Heart right ventricle (tissue), 16 donors: ENCODE measurements around the gene SLC17A9. TPM values are rescaled to one million over a fixed set of nuclear protein-coding genes. Genes with fewer than 3 reads are reported as not detected.

Experiments
- ATAC-seq, 8 donors: fragments of 200-7000 bp; cut with Tn5 transposase; one replicate each; pipeline ENCODE4 v1.9.1; 2020; ENCODE audit warnings: mild to moderate bottlenecking in 8 of 8, moderate library complexity in 8 of 8, moderate number of reproducible peaks in 1 of 8
- DNase-seq, 2 donors: peaks; one replicate each; pipeline ENCODE4 v3.0.0-alpha.2; 2020
- H3K27ac ChIP-seq, 10 donors: fragments of 200-600 bp; sonication (generic) in 2 of 10; one replicate each; pipeline versions ENCODE4 v1.5.0 to v1.8.0; 2020 to 2022; ENCODE audit warnings: mild to moderate bottlenecking in 3 of 10
- H3K27me3 ChIP-seq, 7 donors: fragments of 200-600 bp; one replicate each; pipeline ENCODE4 v1.8.0; 2021 to 2022; ENCODE audit warnings: mild to moderate bottlenecking in 2 of 7
- H3K36me3 ChIP-seq, 9 donors: fragments of 200-600 bp; sonication (generic) in 1 of 9; one replicate each; pipeline versions ENCODE4 v1.5.0 to v1.8.0; 2020 to 2022; ENCODE audit warnings: mild to moderate bottlenecking in 2 of 9
- H3K4me1 ChIP-seq, 9 donors: fragments of 200-600 bp; sonication (generic) in 1 of 9; one replicate each; pipeline versions ENCODE4 v1.5.0 to v1.8.0; 2020 to 2022; ENCODE audit warnings: mild to moderate bottlenecking in 4 of 9
- H3K4me3 ChIP-seq, 10 donors: fragments of 200-600 bp; sonication (generic) in 2 of 10; one replicate each; pipeline versions ENCODE4 v1.5.0 to v1.8.0; 2020 to 2022; ENCODE audit warnings: mild to moderate bottlenecking in 7 of 10, moderate library complexity in 2 of 10
- H3K9me3 ChIP-seq, 11 donors: fragments of 200-600 bp in 10 of 11; sonication (generic) in 2 of 11; one replicate each; pipeline versions ENCODE4 v1.5.0 to v1.8.0; 2013 to 2022; ENCODE audit warnings: mild to moderate bottlenecking in 2 of 11, control low read depth in 1 of 11, moderate library complexity in 1 of 11
- WGBS, 2 donors: extraction: QIAGEN DNeasy Blood & Tissue Kit; methylation state at CpG; one replicate each; pipeline ENCODE4 v1.1.7; 2013; ENCODE audit warnings: inconsistent platforms in 1 of 2; 5-methylcytosine and 5-hydroxymethylcytosine counted together
- intact Hi-C, 10 donors: fragments of 100-400 bp; cut with DNase I; formaldehyde crosslinking; loops; one replicate each; pipeline versions ENCODE4 v1.11.1 to v1.14.2; 2022
- polyA plus RNA-seq, 2 donors: library from polyadenylated mRNA; stranded (reverse); fragments of 200-250 nt; gene quantifications; one replicate each; pipeline ENCODE4 v1.2.3, GENCODE V29; 2013
- total RNA-seq, 10 donors: library from RNA; stranded (reverse); fragmentation: NEBNext Ultra II Directional in 3 of 10; extraction: Animal tissue kit (Norgen Biotek cat#: 25700) in 3 of 10; gene quantifications; one replicate each; pipeline versions ENCODE4 v1.2.1 to v1.2.4, GENCODE V29; 2021 to 2023
- TF ChIP-seq, protein P1 (sequence below), 9 donors: fragments of 200-600 bp; sonication (generic) in 2 of 9; IDR thresholded peaks; one replicate each; pipeline versions ENCODE4 v1.5.0 to v1.8.0; 2021 to 2022; ENCODE audit warnings: antibody characterized with exemption in 9 of 9, mild to moderate bottlenecking in 5 of 9, moderate library complexity in 1 of 9
- donor health status: Arrhythmogenic right ventricular cardiomyopathy.
- donor health status: ischemic (EF 13 %, LVEDD 7.1; RV severe dilation, severe dysfunction).
- donor health status: healthy with polysubstance abuse.
- donor health status: DM: no; HTN: yes; CAD: no.
- donor health status: DM: no; HTN: no; CAD: no.
- donor health status: ischemic (EF 25% LVEDD 6.9; RV normal size, moderate dysfunction).
- donor health status: ischemic (EF 25% LVEDD 5.7; RV mildly dilated, moderate dysfunction).
- donor health status: healthy.
- donor health status: DM: yes; HTN: yes; CAD: no.
- donor health status: Ischemic cardiomyopathy.
- donor health status: ischemic (EF 35%, LVEDD 5.7; RV mildly dilated, moderate dysfunction).
- donor health status: nonischemic (EF 11% LVEDD 7.7; RV severe dilation, severe dysfunction).
- donor health status: DM: yes; HTN: yes; CAD: no.
- donor health status: PGD.
- donor health status: ischemic (EF 29% LVEDD 5.4; RV normal size, mild dysfunction).
- donor health status: nonischemic (EF 23%, LVEDD 6.1; RV moderate dilation, normal function).

The SLC17A9 gene
- total and polyA plus RNA-seq, 12 donors, result 0.19 to 8.3 (median 1.0) TPM

DNA sequence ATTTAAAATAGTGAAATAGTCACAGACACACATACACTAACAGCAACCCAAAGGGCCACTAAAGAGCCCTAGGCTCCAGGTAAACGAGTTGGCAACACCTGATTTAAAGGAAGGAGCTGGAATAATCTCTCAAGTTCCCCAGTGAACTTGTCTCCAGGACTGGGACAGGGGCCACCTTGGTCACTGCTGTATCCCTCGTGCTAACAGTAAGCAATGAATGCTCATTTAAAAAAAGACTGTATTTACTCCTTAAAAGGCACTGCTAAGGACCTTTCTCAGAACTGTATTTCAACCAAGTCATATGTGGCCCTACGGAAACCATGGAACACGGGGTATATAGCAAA, 27.5 kb upstream of the SLC17A9 start:
- peak overlapping the region; percentile 67 to 99 (median 98) for H3K4me3 ChIP-seq
- no peaks in the 10 kb centered on the region for H3K9me3 ChIP-seq
- intact Hi-C loops, result loop anchor here in 1 of 10 donors (5.0 kb wide), 1 partner anchor 48 kb away; no protein-coding TSS in a partner anchor
- 1 to 3% methylated on average over 4 of the region's 4 CpGs for WGBS, 2 donors
- H3K36me3 ChIP-seq, result no peaks in the 10 kb centered on the region
- DNase-seq, result no peak
- ATAC-seq, result no peak
- H3K27ac ChIP-seq, result peak overlapping the region in 9 of 10 donors; percentile 89 to 99 (median 98)
- H3K27me3 ChIP-seq, result no peaks in the 10 kb centered on the region
- peaks cover 28 to 89% (median 81%) of the 10 kb centered on the region in 9 donors for H3K4me1 ChIP-seq
- TF ChIP-seq, protein P1, sequence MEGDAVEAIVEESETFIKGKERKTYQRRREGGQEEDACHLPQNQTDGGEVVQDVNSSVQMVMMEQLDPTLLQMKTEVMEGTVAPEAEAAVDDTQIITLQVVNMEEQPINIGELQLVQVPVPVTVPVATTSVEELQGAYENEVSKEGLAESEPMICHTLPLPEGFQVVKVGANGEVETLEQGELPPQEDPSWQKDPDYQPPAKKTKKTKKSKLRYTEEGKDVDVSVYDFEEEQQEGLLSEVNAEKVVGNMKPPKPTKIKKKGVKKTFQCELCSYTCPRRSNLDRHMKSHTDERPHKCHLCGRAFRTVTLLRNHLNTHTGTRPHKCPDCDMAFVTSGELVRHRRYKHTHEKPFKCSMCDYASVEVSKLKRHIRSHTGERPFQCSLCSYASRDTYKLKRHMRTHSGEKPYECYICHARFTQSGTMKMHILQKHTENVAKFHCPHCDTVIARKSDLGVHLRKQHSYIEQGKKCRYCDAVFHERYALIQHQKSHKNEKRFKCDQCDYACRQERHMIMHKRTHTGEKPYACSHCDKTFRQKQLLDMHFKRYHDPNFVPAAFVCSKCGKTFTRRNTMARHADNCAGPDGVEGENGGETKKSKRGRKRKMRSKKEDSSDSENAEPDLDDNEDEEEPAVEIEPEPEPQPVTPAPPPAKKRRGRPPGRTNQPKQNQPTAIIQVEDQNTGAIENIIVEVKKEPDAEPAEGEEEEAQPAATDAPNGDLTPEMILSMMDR (IDR thresholded peaks at IDR 0.05), result no peak

DNA sequence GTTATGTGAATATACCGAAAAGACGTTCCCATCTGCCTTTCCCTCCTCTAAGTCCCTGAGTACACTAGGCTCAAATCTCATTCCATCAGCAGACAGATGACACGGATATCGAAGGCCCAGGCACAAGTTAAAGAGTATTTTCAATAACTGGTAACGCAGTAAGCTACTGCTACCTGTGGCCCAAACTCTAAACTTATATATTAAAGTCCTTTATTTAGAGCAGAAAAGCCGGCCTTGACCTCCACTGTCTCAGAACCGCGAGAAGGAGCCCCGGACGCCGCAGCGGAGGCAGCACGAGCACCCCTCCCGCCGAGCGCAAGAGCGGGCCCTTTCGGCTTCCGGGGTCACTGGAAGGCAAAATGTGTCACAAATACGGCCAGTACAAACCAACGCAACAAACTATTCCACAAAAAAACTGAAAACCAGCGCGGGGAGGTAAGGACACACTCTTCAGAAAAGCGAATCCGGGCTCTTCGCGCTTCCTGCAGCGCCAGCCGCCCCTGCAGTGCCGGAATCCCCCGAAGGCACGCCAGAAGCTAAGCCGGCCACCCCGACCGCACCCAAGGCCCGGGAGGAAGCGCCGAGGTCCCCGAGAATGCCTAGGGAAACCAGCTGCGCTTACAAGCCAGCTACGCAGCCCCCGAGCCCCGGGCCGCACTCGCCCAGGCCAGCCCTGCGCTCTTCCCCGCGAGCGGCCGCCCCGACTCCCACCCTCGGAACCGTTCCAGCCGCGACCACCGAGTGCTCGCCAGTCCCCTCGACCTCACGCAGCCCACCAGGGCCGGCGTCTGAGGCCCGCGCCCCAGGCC, 26.9 kb upstream of the SLC17A9 start:
- Histone ChIP-seq H3K27ac (peak overlapping the region; percentile 89 to 99 (median 98)), H3K27me3 (no peaks in the 10 kb centered on the region), H3K4me1 (peaks cover 25 to 87% (median 77%) of the 10 kb centered on the region in 9 donors), H3K9me3 (no peaks in the 10 kb centered on the region), H3K36me3 (no peaks in the 10 kb centered on the region), H3K4me3 (peak overlapping the region; percentile 67 to 99 (median 98))
- DNase-seq, result peak in 1 of 2 donors; percentile 43
- ATAC-seq, result peak in 4 of 8 donors; percentile 1 to 15 (median 5)
- 0% methylated on average over 59 to 63 of the region's 63 CpGs for WGBS, 2 donors
- TF ChIP-seq, protein P1 (IDR thresholded peaks at IDR 0.05), result no peak
- intact Hi-C loops, result loop anchor here in 1 of 10 donors (1.0 to 5.0 kb wide), 2 partner anchors 12 to 48 kb away; no protein-coding TSS in a partner anchor

DNA sequence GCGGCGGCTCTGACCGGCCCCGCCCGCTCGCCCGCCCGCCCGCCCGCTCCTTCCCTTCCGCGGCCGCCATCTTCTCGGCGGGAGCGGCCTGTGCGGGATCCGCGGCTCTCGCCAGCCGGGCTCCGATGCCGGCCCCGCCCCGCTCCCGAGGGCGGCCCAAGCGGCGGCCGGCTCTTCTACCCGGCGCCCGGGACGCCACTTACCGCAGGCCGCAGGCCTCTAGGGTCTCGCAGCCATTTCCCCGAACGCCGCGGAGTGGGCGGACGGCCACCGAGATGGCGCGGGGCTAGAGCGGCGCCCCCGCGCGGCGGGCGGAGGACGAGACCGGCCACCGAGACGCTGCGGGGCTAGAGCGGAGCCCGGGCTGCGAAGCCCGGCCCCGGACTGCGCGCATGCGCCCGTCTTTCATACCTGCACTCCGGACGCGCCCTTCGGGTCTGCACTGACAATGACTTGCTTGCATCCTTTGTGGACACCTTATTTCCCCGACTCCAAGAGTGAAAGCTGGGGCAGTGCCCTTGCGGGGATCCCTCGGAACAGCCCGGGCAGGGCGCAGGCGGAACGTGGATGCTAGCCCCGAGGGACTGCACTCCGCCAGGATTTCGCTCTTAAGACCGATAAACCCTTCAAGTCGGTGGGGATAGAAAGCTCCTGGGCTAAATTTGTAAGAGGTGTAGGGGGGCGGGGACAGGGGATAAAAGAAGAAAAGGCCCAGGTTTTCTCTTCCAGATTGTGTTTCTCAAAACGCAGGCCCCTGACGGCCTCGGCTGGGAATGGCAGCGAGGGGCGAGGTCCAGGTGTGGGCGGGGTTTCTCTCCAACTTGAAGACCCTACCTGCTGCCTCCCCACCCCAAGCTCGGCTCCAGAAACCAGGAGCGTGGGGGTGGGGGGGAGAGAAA, 26.0 kb upstream of the SLC17A9 start, which contains the start of gene DIDO1:
DIDO1 (minus strand) TSS at position 277 of the 899 bp plus-strand sequence.
- peak within 1 kb of the TSS; percentile 89 to 99 (median 98) for H3K27ac ChIP-seq
- peaks cover 24 to 78% (median 69%) of the 10 kb centered on the region in 9 donors for H3K4me1 ChIP-seq
- ATAC-seq, result peak; percentile 86 to 94 (median 91)
- WGBS, 2 donors, result 1 to 2% methylated on average over 75 to 92 of the region's 92 CpGs
- peak within 1 kb of the TSS; percentile 67 to 99 (median 98) for H3K4me3 ChIP-seq
- H3K27me3 ChIP-seq, result no peaks in the 10 kb centered on the region
- peak; percentile 84 to 92 for DNase-seq
- intact Hi-C loops, result loop anchor here in 1 of 10 donors (1.0 to 5.0 kb wide), 2 partner anchors 11 to 49 kb away; no protein-coding TSS in a partner anchor
- TF ChIP-seq, protein P1 (IDR thresholded peaks at IDR 0.05), result peak; percentile 54 to 94 (median 85)
- no peaks in the 10 kb centered on the region for H3K9me3 ChIP-seq
- no peaks in the 10 kb centered on the region for H3K36me3 ChIP-seq
